HG03460 (cell line): ENCODE data around the gene KRT6B.
"Not testable (repeated sequence)": the region's sequence is repeated elsewhere in the genome, so short reads cannot be mapped to it uniquely, and the experiment has no call there.

Source experiments
- ATAC-seq: cut with Tn5 transposase; IDR thresholded peaks from one replicate; pipeline ENCODE4 v1.9.1; 2021; ENCODE audit not compliant: unreplicated experiment

Gene KRT6B

GRCh38 chr12:52415870-52416750, 35.8 kb downstream of the KRT6B start:
- no peak for ATAC-seq

GRCh38 chr12:52414936-52415335, 37.0 kb downstream of the KRT6B start:
- no peak for ATAC-seq

DNA sequence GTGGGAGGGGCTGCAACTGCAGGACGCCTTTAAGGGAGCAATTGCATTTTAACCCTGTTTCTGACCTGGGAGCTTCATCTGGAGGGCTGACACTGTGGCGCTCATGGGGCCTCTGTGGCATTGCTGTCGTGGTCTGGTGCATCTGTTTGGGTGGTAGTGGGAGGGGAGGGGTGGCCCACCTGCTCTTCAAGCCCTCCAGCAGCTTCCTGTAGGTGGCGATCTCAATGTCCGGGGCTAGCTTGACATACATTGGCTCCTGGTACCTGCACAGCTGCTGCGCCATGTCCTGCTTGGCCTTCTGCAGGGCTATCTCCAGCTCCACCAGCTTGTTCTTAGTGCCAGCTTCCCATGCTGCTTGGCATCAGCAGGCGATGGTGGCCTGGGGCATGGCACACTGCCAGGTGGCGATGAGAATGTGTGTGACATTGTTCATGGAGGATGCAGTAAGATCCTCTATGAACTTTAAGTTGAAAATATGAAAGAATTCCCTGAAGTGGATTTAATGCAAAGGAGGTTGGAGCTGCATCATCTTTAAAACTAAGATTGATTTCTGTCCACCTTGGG, 38.1 kb downstream of the KRT6B start:
- no peak for ATAC-seq

- ATAC-seq, result no peak
Measured at GRCh38 chr12:52413202-52413601, 38.7 kb downstream of the KRT6B start.

GRCh38 chr12:52411815-52412214, 40.1 kb downstream of the KRT6B start:
- no peak for ATAC-seq

GRCh38 chr12:52410589-52411248, 41.2 kb downstream of the KRT6B start:
- not testable (repeated sequence) for ATAC-seq

- no peak for ATAC-seq
Measured at GRCh38 chr12:52407918-52408317, 44.0 kb downstream of the KRT6B start.

DNA sequence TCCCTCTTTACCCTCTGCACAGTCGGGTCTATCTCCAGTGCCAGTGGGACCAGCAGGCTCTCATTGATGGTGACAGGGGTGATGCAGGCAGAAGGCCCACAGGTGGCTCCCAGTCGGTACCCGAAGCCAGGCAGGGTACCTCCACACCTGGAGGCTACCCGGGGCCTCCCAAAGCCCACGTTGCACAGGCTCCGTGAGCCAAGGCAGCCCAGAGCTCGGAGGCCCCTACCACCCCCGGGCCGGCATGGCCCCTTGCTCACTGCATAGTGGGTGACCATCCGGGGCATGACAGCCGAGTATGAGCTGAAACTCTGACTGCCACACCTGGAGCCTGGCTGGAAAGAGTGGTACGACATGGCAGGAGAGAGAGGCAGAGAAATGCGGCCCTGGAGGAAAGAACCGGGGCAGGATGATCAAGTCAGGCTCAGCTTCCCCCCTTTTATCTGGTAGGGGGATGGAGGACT, 46.0 kb downstream of the KRT6B start, which contains the start of gene KRT82:
Gene KRT82, minus strand, starts transcription at position 414 of the 464 bp plus-strand sequence. Its CDS starts 58 bp downstream, at position 356.
- no peak for ATAC-seq

GRCh38 chr12:52404951-52405350, 47.0 kb downstream of the KRT6B start:
- no peak for ATAC-seq

DNA sequence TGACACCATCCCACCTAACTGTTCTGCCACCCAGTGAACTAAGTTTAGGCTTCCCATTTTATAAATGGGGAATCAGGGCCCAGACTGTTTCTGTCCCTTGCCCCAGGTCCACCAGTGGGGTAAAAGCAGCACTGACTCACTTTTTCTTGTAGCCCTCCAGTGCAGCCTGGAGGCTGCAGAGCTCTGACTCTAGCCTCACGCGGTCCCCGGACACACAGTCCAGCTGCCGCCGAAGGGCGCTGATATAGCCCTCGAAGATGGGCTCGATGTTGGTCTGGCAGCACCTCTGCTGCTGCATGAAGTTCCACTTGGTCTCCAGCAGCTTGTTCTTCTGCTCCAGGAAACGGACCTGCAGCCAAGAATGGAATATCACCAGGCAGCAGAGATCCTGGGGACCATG, 48.4 kb downstream of the KRT6B start:
- ATAC-seq, result no peak

DNA sequence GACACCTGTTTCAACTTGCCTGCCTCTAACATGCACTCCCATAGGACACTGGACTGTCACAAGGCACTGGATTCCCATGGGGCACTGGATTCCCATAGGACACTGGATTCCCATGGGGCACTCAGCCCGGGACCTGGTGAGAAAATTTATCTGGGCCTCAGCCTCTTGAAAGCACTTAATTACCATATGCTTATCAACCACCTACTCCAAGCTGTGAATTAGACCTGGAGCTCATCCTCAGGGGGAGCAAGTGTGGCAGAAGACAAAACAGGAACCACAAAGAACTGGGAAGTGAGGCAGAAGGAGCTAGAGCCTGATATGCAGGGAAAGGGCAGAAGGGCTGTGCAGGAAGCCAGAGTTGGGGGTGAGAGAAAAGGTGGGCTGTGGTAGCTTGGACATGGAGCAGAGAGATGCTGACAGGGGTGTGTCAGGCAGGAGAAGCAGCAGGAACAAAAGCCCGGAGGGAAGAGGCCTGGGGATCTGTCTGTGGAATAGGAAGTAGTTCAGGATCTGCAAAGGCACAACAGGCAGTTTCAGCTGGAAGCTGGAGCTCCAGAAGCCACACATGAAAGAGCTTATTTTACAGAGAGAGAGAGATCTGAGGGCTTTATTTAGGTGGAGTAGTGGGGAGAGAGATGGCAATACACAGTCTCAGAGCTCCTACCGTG, 48.9 kb downstream of the KRT6B start:
- no peak for ATAC-seq

DNA sequence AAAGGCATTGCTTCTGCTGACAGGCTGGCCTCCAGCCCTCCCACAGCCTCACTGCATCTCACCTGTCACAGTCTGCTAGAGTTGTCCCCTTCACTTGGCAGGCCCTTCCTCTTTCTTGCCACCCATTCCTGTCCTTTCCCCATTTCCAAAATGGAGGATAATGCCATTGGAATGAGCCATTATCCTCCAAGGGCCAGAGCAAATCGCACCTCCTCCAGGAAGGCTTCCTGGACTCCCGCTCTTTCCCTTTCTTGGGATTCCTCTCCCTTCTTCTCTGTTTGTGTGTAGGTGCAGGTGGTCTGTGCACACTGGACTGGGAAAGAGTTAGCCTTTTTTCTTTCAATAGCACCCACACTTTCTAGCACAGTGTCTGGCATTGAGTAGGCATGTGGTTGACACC, 49.6 kb downstream of the KRT6B start:
- no peak for ATAC-seq

- ATAC-seq, result no peak
Measured at GRCh38 chr12:52401926-52402325, 50.0 kb downstream of the KRT6B start.

DNA sequence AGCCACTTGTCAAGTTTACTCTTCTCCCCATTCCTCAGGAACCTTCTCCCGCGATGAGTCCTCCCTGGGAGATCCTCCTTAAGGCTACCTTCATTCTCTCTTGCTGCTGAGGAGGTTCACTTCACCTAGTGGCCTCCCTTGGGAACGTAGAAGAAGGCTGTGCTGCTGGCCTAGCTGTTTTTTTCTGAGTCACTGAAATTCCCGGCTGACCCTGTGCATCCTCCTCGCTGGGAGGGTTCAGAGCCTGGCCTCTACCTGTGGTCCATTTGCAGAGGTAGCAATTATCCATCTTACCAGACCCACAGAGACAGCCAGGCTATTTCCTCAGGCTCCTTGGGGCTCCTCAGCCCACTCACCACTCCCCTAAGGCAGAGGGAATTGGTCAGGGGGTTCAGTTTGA, 50.4 kb downstream of the KRT6B start:
- ATAC-seq, result no peak

- ATAC-seq, result no peak
Measured at GRCh38 chr12:52400906-52401305, 51.0 kb downstream of the KRT6B start.

DNA sequence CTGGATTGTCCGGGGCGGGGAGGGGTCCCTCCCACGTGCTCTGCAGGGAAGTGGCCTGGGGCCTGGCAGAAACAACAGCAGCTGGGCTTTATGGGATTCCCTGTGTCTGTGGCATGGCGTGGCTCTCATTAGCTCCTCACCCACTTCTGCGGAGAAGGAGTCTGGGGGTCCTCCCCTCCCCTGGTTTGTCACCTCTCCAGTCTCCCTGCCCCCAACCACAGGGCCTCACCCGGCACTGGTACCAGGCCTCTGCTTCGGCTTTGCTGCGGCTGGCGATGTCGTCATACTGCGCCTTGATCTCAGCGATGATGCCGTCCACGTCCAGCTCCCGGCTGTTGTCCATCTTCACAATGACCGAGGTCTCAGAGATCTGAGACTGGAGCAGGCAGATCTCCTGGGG, 52.2 kb downstream of the KRT6B start:
- ATAC-seq, result no peak

DNA sequence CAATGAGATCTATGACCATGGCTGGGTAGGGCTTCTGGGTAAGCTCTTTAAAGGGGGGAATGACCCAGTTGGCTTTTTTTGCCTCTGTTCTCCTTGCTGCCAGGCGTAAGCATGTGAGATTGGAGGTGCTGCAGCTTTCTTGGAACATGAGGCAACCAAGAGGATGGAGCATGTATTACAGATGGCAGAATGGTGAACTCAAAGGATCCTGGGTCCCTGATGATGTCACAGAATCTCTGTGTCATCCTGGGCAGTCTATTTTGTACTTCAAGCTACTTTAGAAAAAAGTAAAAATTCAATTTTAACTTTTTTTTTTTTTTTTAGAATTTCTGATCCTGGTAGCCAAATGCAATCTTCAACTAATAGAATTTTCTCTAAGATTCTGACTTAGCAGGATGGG, 53.8 kb downstream of the KRT6B start:
- ATAC-seq, result no peak

DNA sequence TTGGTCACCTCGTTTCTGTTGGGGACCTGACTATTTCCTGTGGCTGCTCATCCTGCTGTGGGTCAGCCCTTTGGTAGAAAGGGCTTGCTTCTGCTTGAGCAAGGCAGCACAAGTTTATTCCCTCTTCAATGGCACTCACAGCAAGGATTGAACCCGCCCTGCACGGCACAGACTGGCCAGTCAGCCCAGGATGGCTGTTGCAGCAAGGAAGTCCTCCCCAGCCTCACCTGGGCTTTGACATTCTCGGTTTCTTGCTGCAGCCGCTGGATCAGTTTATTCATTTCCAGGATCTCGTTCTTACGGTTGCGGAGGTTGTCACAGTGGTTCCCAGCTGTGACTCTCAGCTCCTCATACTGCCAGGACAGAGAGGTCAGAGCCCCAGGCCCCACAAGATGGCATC, 55.3 kb downstream of the KRT6B start:
- no peak for ATAC-seq
